ENCODE results near the gene C6orf58. TPM values are rescaled to one million over a fixed set of nuclear protein-coding genes. Genes with fewer than 3 reads are reported as not detected.

Gene C6orf58
- total and polyA plus RNA-seq, 12 donors = not detected

- Histone ChIP-seq H3K27me3 (peaks cover 0 to 9% (median 6%) of the 10 kb centered on the region in 7 donors), H3K36me3 (no peaks in the 10 kb centered on the region), H3K9me3 (no peaks in the 10 kb centered on the region), H3K4me3 (no peak overlapping the region), H3K27ac (no peak overlapping the region), H3K4me1 (peaks cover 0 to 3% (median 0%) of the 10 kb centered on the region in 9 donors)
- ATAC-seq = no peak
- no peak for DNase-seq
- TF ChIP-seq, protein P1, sequence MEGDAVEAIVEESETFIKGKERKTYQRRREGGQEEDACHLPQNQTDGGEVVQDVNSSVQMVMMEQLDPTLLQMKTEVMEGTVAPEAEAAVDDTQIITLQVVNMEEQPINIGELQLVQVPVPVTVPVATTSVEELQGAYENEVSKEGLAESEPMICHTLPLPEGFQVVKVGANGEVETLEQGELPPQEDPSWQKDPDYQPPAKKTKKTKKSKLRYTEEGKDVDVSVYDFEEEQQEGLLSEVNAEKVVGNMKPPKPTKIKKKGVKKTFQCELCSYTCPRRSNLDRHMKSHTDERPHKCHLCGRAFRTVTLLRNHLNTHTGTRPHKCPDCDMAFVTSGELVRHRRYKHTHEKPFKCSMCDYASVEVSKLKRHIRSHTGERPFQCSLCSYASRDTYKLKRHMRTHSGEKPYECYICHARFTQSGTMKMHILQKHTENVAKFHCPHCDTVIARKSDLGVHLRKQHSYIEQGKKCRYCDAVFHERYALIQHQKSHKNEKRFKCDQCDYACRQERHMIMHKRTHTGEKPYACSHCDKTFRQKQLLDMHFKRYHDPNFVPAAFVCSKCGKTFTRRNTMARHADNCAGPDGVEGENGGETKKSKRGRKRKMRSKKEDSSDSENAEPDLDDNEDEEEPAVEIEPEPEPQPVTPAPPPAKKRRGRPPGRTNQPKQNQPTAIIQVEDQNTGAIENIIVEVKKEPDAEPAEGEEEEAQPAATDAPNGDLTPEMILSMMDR (IDR thresholded peaks at IDR 0.05) = peak in 7 of 9 donors; percentile 18 to 63 (median 49)
- WGBS, 2 donors = 49 to 58% methylated on average over 2 of the region's 2 CpGs
- intact Hi-C loops (cut with DNase I) = loop anchor here in 7 of 10 donors (2.0 to 10.0 kb wide), 5 partner anchors 72 to 237 kb away; no protein-coding TSS in a partner anchor
Measured at GRCh38 chr6:127539272-127539671, 37.7 kb upstream of the C6orf58 start.

DNA sequence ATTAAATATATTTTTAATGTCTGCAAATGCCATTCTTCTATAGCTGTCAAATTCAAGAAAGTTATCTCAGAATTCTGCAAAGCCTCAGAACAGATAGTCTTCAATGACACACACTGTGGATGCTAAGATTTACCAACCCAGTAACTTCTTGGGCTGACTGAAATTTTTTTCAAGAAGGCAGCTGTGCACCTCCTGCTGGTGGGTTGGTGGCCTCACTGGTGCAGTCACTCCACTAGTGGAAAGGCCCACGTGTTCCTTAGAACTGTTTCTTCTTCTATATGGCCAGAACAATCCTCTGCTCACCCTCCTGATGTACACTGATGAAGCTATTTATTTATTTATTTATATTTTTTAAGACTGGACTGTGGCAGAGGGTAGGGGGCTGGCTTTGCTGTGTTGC, 29.8 kb upstream of the C6orf58 start:
- Histone ChIP-seq H3K27ac (no peak overlapping the region), H3K4me1 (no peaks in the 10 kb centered on the region), H3K27me3 (peaks cover 0 to 16% (median 11%) of the 10 kb centered on the region in 7 donors), H3K4me3 (no peak overlapping the region), H3K9me3 (no peaks in the 10 kb centered on the region), H3K36me3 (no peaks in the 10 kb centered on the region)
- TF ChIP-seq, protein P1 (IDR thresholded peaks at IDR 0.05) = peak in 4 of 9 donors; percentile 10 to 25 (median 16)
- ATAC-seq = no peak
- 13 to 26% methylated on average over 1 of the region's 1 CpG for WGBS, 2 donors
- intact Hi-C loops (cut with DNase I) = loop anchor here in 3 of 10 donors (10.0 kb wide), 1 partner anchor 242 kb away; no protein-coding TSS in a partner anchor
- DNase-seq = no peak

DNA sequence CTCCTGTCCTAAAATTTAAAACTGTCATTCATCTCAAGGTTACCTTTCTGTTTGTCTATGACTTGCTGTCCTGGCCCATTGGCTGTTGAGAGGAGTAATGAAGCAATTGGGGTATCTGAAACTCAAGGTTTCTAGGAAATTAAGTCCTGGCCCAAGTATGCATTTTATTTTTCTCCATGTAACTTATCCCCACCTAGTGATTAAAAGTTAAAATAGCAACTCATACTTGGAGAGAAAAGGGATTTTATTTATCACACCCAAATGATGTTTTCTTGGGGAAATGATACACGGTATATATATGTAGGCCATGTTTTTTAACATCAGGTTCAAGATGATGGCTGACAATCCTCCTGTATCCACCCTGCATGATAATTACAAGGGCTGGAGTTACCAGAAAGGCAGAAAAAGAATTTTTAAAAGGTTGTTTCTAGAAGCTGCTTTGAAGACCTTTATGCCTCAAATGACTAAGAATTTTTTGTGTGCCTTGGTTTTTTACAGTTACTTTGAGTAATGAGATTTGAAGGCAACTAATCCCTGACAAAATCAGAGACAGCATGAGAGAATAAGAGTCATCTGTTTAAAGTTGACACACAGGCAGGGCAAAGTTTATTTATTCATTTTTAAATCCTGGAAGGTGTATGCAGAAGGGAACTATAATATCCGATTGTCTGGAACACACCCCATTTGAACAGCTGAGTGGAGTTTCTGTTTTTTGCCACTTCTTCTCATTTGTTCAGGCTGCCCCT, 28.9 kb upstream of the C6orf58 start:
- no peak for ATAC-seq
- Histone ChIP-seq H3K9me3 (no peaks in the 10 kb centered on the region), H3K27ac (no peak overlapping the region), H3K4me1 (no peaks in the 10 kb centered on the region), H3K36me3 (no peaks in the 10 kb centered on the region), H3K27me3 (peaks cover 0 to 23% (median 11%) of the 10 kb centered on the region in 7 donors), H3K4me3 (no peak overlapping the region)
- DNase-seq = no peak
- WGBS, 2 donors = 64 to 73% methylated on average over 2 of the region's 2 CpGs
- intact Hi-C loops (cut with DNase I) = loop anchor here in 3 of 10 donors (10.0 kb wide), 1 partner anchor 243 kb away; no protein-coding TSS in a partner anchor
- TF ChIP-seq, protein P1 (IDR thresholded peaks at IDR 0.05) = peak in 1 of 9 donors; percentile 15

DNA sequence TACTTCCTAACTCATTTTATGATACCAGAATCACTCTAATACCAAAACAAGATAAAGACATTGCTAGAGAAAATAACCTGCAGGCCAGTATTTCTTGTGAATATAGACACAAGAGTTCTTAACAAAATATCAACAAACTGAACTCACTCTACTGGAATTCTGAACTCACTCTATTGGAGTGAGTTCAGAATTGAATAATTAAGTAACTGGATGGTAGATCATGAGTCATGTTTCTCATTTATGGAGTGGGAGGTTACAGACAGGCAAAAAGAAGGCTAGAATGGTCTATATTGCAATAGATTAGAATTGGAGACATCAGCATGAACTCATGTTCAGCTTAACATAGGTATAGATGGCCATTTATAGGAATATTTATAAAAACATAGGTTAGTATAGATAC, 26.6 kb upstream of the C6orf58 start:
- peaks cover 0 to 28% (median 11%) of the 10 kb centered on the region in 7 donors for H3K27me3 ChIP-seq
- intact Hi-C loops (cut with DNase I) = no loop called here

More for the DNA sequence above, 26.6 kb upstream of the C6orf58 start:
- Histone ChIP-seq H3K4me3 (no peak overlapping the region), H3K36me3 (no peaks in the 10 kb centered on the region), H3K4me1 (no peaks in the 10 kb centered on the region), H3K9me3 (no peaks in the 10 kb centered on the region), H3K27ac (no peak overlapping the region)
- ATAC-seq = no peak
- no peak for DNase-seq
- TF ChIP-seq, protein P1 (IDR thresholded peaks at IDR 0.05) = no peak
